Suprapubic skin (tissue), 3 donors: ENCODE results near the gene CENPO.

ENCODE experiments used
- CTCF ChIP-seq, 2 donors: fragments of 200-600 bp in 1 of 2; fragments of 450-650 bp in 1 of 2; sonication (generic) in 1 of 2; IDR thresholded peaks; one replicate each; pipeline ENCODE4 v1.5.1; 2016 to 2019; ENCODE audit warnings: antibody characterized with exemption in 2 of 2, mild to moderate bottlenecking in 1 of 2, moderate library complexity in 1 of 2
- EP300 ChIP-seq: sonication (generic); formaldehyde crosslinking; IDR thresholded peaks from one replicate; pipeline ENCODE4 v1.6.1; 2017; ENCODE audit warnings: antibody characterized with exemption
- POLR2A ChIP-seq, 2 donors: fragments of 450-650 bp; IDR thresholded peaks; one replicate each; pipeline ENCODE4 v1.6.1; 2017; ENCODE audit warnings: antibody characterized with exemption in 2 of 2, mild to moderate bottlenecking in 2 of 2, moderate library complexity in 2 of 2

DNA sequence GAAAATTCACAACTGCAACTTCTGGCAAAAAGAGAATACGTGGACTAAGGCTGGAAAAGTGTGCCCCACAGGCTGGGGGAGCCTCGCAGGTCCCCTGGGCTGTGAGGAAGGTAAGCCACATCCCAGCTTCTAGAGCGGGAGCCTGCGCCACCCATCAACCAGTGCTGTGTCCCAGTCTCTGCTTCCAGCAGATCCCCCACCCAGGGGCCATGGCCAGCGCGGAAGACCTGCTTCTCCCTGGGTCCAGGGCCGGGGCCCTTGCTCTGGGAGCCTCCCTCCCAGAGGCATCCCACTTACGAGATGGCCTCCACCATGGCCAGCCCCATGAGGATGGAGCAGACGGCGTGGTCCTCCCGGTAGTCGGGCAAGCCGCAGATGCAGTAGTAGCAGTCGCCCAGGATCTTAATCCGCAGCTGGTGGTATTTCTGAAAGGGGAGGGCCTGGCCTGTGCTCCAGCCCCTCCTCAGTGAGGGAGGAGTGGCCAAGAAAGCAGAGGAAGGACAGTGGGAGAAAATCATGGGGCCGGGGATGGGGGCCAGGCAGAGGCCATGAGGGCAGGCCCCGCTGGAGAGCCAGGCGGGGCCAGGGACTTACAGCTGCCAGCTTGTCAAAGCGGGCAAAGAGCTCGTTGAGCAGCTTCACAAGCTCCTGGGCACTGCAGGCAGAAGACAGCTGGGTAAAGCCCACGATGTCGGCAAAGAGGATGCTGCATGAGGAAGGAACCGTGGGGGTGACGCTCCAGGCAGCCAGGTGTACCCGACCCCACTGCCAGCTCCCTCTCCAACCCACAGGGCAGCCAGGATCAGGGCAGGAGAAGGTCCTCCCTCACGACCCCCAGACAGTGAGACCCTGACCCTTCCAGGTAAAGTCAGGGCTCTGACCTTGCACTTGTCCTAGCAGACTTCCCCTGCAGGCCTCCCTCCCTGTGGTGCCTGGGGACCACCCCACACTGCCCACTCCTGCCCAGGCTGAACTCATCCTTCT lies 48.0 kb downstream of the CENPO start:
- no peak for TF ChIP-seq CTCF (IDR thresholded peaks at IDR 0.05)
- TF ChIP-seq POLR2A (IDR thresholded peaks at IDR 0.05) = no peak
- TF ChIP-seq EP300 = no peak
